Spinal cord (tissue), 10 donors: ENCODE data around the gene ARMC9. TPM values are rescaled to one million over a fixed set of nuclear protein-coding genes. Genes with fewer than 3 reads are reported as not detected.

ENCODE experiments used
- DNase-seq, 6 donors: peaks; one replicate each; pipeline versions ENCODE4 v3.0.0 to v3.0.0-alpha.2; 2013 to 2015; ENCODE audit warnings: low spot score in 6 of 6, low read depth in 4 of 6
- H3K27ac ChIP-seq: one replicate; pipeline ENCODE4 v1.5.1; 2013; ENCODE audit warnings: low read depth, low read length, control low read depth
- H3K27me3 ChIP-seq: one replicate; pipeline ENCODE4 v1.6.1; 2013; ENCODE audit warnings: low read length; ENCODE audit not compliant: control insufficient read depth, insufficient read depth
- H3K36me3 ChIP-seq: one replicate; pipeline ENCODE4 v1.6.1; 2013; ENCODE audit warnings: low read length; ENCODE audit not compliant: control insufficient read depth, insufficient read depth
- H3K4me1 ChIP-seq: one replicate; pipeline ENCODE4 v1.6.1; 2013; ENCODE audit warnings: low read length; ENCODE audit not compliant: control insufficient read depth, insufficient read depth
- H3K4me3 ChIP-seq: one replicate; pipeline ENCODE4 v1.5.1; 2013; ENCODE audit warnings: low read depth, low read length, control low read depth
- H3K9me3 ChIP-seq: one replicate; pipeline ENCODE4 v1.6.1; 2013; ENCODE audit warnings: low read length; ENCODE audit not compliant: control insufficient read depth, insufficient read depth
- WGBS: methylation state at CpG from one replicate; pipeline ENCODE4 v1.1.5; 2013; ENCODE audit warnings: missing lambda C conversion rate; ENCODE audit not compliant: insufficient coverage; 5-methylcytosine and 5-hydroxymethylcytosine counted together
- polyA plus RNA-seq, 2 donors: library from polyadenylated mRNA; unstranded; fragments of 120-200 nt; gene quantifications; one replicate each; pipeline ENCODE4 v1.2.1, GENCODE V29; 2013; ENCODE audit not compliant: insufficient read length in 2 of 2
- total RNA-seq, 2 donors: library from RNA; depleted of rRNA in 1 of 2; stranded (reverse); fragments of 120-200 nt in 1 of 2; fragments of >200 nt in 1 of 2; gene quantifications; one replicate each; pipeline versions ENCODE4 v1.2.3 to v1.2.4, GENCODE V29; 2013 to 2014
- donor health status: healthy.

The ARMC9 gene
- total and polyA plus RNA-seq, 4 donors = 14.4 to 27.6 (median 21.3) TPM

DNA sequence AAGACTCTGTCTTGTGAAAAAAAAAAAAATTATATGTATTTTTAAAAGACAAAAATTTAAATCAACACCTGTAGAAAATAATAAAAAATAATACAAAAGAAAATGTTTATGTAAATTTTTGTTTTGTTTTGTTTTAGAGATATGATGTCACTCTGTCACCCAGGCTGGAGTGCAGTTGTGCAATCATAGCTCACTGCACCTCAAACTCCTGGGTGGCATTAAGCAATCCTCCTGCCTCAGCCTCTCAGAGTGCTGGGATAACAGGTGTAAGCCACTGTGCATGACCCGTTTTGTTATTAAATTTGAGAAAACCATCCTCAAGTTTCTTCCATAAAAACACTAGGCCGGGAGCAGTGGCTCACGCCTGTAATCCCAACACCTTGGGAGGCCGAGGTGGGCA lies 140.9 kb downstream of the ARMC9 start:
- DNase-seq = no peak
- Histone ChIP-seq H3K27ac (no peak overlapping the region), H3K27me3 (no peaks in the 10 kb centered on the region), H3K36me3 (peaks cover 13% of the 10 kb centered on the region), H3K4me1 (peaks cover 8% of the 10 kb centered on the region), H3K9me3 (no peaks in the 10 kb centered on the region), H3K4me3 (no peak overlapping the region)
- WGBS = 96% methylated on average over 4 of the region's 4 CpGs

GRCh38 chr2:231341100-231341499 lies 142.7 kb downstream of the ARMC9 start:
- H3K36me3 ChIP-seq = peaks cover 4% of the 10 kb centered on the region
- no peaks in the 10 kb centered on the region for H3K9me3 ChIP-seq
- H3K27me3 ChIP-seq = no peaks in the 10 kb centered on the region
- DNase-seq = no peak
- no peak overlapping the region for H3K27ac ChIP-seq
- H3K4me1 ChIP-seq = peaks cover 8% of the 10 kb centered on the region
- 90% methylated on average over 2 of the region's 2 CpGs for WGBS
- H3K4me3 ChIP-seq = no peak overlapping the region

GRCh38 chr2:231342061-231342711 lies 143.8 kb downstream of the ARMC9 start:
- Histone ChIP-seq H3K4me3 (no peak overlapping the region), H3K27ac (peak overlapping the region; percentile 44), H3K27me3 (no peaks in the 10 kb centered on the region), H3K36me3 (peaks cover 4% of the 10 kb centered on the region), H3K9me3 (no peaks in the 10 kb centered on the region), H3K4me1 (peaks cover 8% of the 10 kb centered on the region)
- peak in 2 of 6 donors; percentile 55 to 63 for DNase-seq
- 78% methylated on average over 12 of the region's 14 CpGs for WGBS

DNA sequence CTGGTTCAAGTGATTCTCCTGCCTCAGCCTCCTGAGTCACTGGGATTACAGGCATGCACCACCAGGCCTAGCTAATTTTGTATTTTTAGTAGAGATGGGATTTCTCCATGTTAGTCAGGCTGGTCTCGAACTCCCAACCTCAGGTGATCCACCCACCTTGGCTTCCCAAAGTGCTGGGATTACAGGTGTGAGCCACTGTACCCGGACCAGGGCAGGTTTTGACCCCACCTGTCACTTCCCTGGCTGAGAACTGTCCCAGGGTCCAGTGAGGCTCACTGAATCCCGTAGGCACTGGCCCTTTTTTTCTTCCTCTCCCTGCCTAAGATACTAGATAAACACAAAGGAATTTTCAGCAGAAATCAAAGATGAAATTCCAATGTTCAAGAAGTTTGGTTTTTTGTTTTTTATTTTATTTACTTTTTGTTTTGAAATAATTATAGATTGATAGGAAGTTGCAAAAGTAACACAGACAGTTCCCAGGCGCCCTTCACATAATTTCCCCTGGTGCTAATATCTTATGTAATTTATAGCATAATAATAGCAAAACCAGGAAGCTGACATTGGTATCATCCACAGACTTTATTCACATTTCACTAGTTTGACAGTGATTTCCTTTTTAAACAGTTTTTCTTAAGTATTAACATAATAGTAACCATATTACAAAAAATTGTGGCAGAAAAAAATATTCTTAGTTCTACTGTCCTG lies 144.7 kb downstream of the ARMC9 start:
- peaks cover 4% of the 10 kb centered on the region for H3K36me3 ChIP-seq
- H3K4me1 ChIP-seq = peaks cover 8% of the 10 kb centered on the region
- no peak for DNase-seq
- no peaks in the 10 kb centered on the region for H3K27me3 ChIP-seq
- H3K9me3 ChIP-seq = no peaks in the 10 kb centered on the region
- 100% methylated on average over 1 of the region's 4 CpGs for WGBS
- H3K4me3 ChIP-seq = no peak overlapping the region
- no peak overlapping the region for H3K27ac ChIP-seq

- H3K27me3 ChIP-seq = no peaks in the 10 kb centered on the region
- no peaks in the 10 kb centered on the region for H3K9me3 ChIP-seq
- DNase-seq = no peak
- peaks cover 4% of the 10 kb centered on the region for H3K36me3 ChIP-seq
- H3K27ac ChIP-seq = no peak overlapping the region
- no peak overlapping the region for H3K4me3 ChIP-seq
- no CpG with 5 or more reads among the region's 3 CpGs for WGBS
- H3K4me1 ChIP-seq = peaks cover 8% of the 10 kb centered on the region
Measured at GRCh38 chr2:231343988-231344387, 145.6 kb downstream of the ARMC9 start.

- Histone ChIP-seq H3K36me3 (peaks cover 4% of the 10 kb centered on the region), H3K27me3 (no peaks in the 10 kb centered on the region), H3K27ac (no peak overlapping the region), H3K9me3 (no peaks in the 10 kb centered on the region), H3K4me1 (peaks cover 8% of the 10 kb centered on the region), H3K4me3 (no peak overlapping the region)
- DNase-seq = no peak
- WGBS = no CpG with 5 or more reads among the region's 8 CpGs
Measured at GRCh38 chr2:231344851-231345250, 146.4 kb downstream of the ARMC9 start.

DNA sequence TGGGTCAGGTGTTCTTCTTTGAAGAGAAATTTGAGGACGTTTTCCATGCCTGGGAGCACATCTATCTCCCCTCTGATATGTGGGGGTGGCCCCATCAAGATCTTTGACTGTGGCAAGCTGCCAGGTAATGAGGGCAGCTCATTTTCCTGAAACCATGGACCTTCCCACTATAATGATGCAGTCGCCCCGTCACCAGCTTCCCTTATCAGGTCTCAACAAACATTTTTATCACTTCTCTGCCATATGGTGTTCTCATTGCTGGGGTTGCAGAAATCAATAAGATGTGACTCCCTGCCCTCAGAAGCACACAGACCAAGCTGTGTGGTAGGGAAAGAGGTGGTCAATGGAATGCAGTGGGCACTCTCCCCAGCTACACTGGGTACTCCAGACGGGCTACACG lies 148.7 kb downstream of the ARMC9 start:
- DNase-seq = no peak
- WGBS = 80% methylated on average over 1 of the region's 5 CpGs
- Histone ChIP-seq H3K27ac (no peak overlapping the region), H3K4me3 (no peak overlapping the region), H3K27me3 (no peaks in the 10 kb centered on the region), H3K4me1 (peaks cover 5% of the 10 kb centered on the region), H3K9me3 (no peaks in the 10 kb centered on the region), H3K36me3 (peaks cover 4% of the 10 kb centered on the region)

DNA sequence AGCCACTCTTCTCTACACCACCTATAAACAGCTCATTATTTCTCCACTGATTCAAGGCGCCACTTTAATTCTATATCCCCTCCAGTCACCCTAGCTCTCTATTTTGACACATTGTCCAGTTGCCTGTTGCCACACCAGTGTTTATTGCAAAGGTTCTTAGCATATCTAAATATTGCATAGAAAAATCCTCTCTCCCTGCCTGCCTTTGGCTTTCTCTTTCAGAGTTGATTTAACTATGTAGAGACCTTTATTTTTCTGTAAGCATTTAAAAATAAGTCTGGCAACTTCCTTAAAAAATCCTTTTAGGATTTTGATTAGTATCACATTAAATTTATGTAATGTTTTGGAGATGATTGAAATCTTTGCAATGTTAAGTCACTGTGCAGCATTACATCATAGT lies 149.2 kb downstream of the ARMC9 start:
- Histone ChIP-seq H3K27me3 (no peaks in the 10 kb centered on the region), H3K36me3 (peaks cover 4% of the 10 kb centered on the region), H3K27ac (no peak overlapping the region), H3K4me1 (no peaks in the 10 kb centered on the region), H3K4me3 (no peak overlapping the region), H3K9me3 (no peaks in the 10 kb centered on the region)
- WGBS = 100% methylated on average over 1 of the region's 1 CpG
- DNase-seq = no peak

GRCh38 chr2:231348173-231348572 lies 149.7 kb downstream of the ARMC9 start:
- no peaks in the 10 kb centered on the region for H3K4me1 ChIP-seq
- H3K4me3 ChIP-seq = no peak overlapping the region
- H3K27ac ChIP-seq = no peak overlapping the region
- no peaks in the 10 kb centered on the region for H3K27me3 ChIP-seq
- no CpG with 5 or more reads among the region's 2 CpGs for WGBS
- H3K36me3 ChIP-seq = peaks cover 4% of the 10 kb centered on the region
- DNase-seq = no peak
- no peaks in the 10 kb centered on the region for H3K9me3 ChIP-seq
